HepG2 (cell line): Measurements from ENCODE around the gene LIMD2. TPM values are rescaled to one million over a fixed set of nuclear protein-coding genes. Genes with fewer than 3 reads are reported as not detected.

Experiments
- BCL6 ChIP-seq: IDR thresholded peaks from 2 replicates; pipeline ENCODE4 v1.6.1; 2016; ENCODE audit warnings: missing genetic modification reagents, missing compliant biosample characterization
- CHCHD3 ChIP-seq: sonication (generic); formaldehyde crosslinking; IDR thresholded peaks from 2 replicates; pipeline ENCODE4 v1.8.0; 2022; ENCODE audit warnings: mild to moderate bottlenecking, missing genetic modification reagents, moderate library complexity
- IRX3 ChIP-seq: sonication (generic); formaldehyde crosslinking; IDR thresholded peaks from 2 replicates; pipeline ENCODE4 v1.8.1; 2023; ENCODE audit warnings: mild to moderate bottlenecking, low read depth, missing genetic modification reagents, borderline replicate concordance
- MAZ ChIP-seq, 2 experiments: sonication (generic) in 1 of 2; formaldehyde crosslinking in 1 of 2; IDR thresholded peaks; 2 replicates each; pipeline versions ENCODE4 v1.5.0 to v1.6.1; 2012 to 2020; ENCODE audit warnings: low read depth in 2 of 2, mild to moderate bottlenecking in 2 of 2, borderline replicate concordance in 1 of 2, improper control_type of control experiment in 1 of 2, low read length in 1 of 2, missing genetic modification reagents in 1 of 2, moderate library complexity in 1 of 2
- PCBP2 ChIP-seq: fragments of 200-400 bp; formaldehyde crosslinking; optimal IDR thresholded peaks from 2 replicates; pipeline ENCODE3; 2018; ENCODE audit warnings: low read length, low read depth; ENCODE audit not compliant: poor library complexity, severe bottlenecking
- TBL1XR1 ChIP-seq: fragments of 150-350 bp; IDR thresholded peaks from 2 replicates; pipeline ENCODE4 v1.6.1; 2014; ENCODE audit warnings: borderline replicate concordance, low read length; ENCODE audit not compliant: partially characterized antibody
- ZBTB49 ChIP-seq: sonication (generic); formaldehyde crosslinking; IDR thresholded peaks from 2 replicates; pipeline ENCODE4 v1.4.0; 2020; ENCODE audit warnings: missing genetic modification reagents, borderline replicate concordance
- ZNF20 ChIP-seq: sonication (generic); formaldehyde crosslinking; IDR thresholded peaks from 2 replicates; pipeline ENCODE4 v1.4.0; 2020; ENCODE audit warnings: mild to moderate bottlenecking, moderate library complexity, missing genetic modification reagents
- ZNF556 ChIP-seq: sonication (generic); formaldehyde crosslinking; IDR thresholded peaks from 2 replicates; pipeline ENCODE4 v1.4.0; 2020; ENCODE audit warnings: mild to moderate bottlenecking, missing genetic modification reagents, borderline replicate concordance
- ZNF772 ChIP-seq: sonication (generic); formaldehyde crosslinking; IDR thresholded peaks from 2 replicates; pipeline ENCODE4 v1.5.0; 2020; ENCODE audit warnings: mild to moderate bottlenecking, missing genetic modification reagents
- polyA plus RNA-seq, 8 experiments: library from polyadenylated mRNA; depleted of rRNA in 3 of 8; stranded (reverse) in 7 of 8; unstranded in 1 of 8; fragments of >200 nt; fragmentation: Illumina TruSeq in 4 of 8; extraction: Trizol in 4 of 8; gene quantifications; 2 replicates each; pipeline versions ENCODE4 v1.2.1 to v1.2.3, GENCODE V29; 2011 to 2016; ENCODE audit warnings: low read depth in 4 of 8, missing spikeins in 1 of 8, mixed read lengths in 1 of 8; ENCODE audit not compliant: insufficient read depth in 1 of 8
- total RNA-seq, 5 experiments: library from RNA; depleted of rRNA; stranded (reverse); fragments of >200 nt; fragmentation: Illumina TruSeq; extraction: Trizol; gene quantifications; 2 replicates each; pipeline ENCODE4 v1.2.3, GENCODE V29; 2016; ENCODE audit warnings: low read depth in 1 of 5
- TF ChIP-seq, protein P1 (sequence below): sonication (generic); formaldehyde crosslinking; IDR thresholded peaks from 2 replicates; pipeline ENCODE4 v1.4.0; 2020; ENCODE audit warnings: missing genetic modification reagents, borderline replicate concordance
- TF ChIP-seq, protein P2 (sequence below): IDR thresholded peaks from 2 replicates; pipeline ENCODE4 v1.6.1; 2012; ENCODE audit warnings: low read length, improper control_type of control experiment
- TF ChIP-seq, protein P3 (sequence below): sonication (generic); formaldehyde crosslinking; IDR thresholded peaks from 2 replicates; pipeline ENCODE4 v1.4.0; 2020; ENCODE audit warnings: missing genetic modification reagents
- TF ChIP-seq, protein P4 (sequence below): sonication (generic); formaldehyde crosslinking; IDR thresholded peaks from 2 replicates; pipeline ENCODE4 v1.5.0; 2020; ENCODE audit warnings: mild to moderate bottlenecking, missing genetic modification reagents

The LIMD2 gene
- total and polyA plus RNA-seq, 2 of the 13 experiments (the other 11 are each of a cell fraction or from before 2014, with no cell fraction given) = 9.0 to 20.8 TPM

- TF ChIP-seq, protein P1, sequence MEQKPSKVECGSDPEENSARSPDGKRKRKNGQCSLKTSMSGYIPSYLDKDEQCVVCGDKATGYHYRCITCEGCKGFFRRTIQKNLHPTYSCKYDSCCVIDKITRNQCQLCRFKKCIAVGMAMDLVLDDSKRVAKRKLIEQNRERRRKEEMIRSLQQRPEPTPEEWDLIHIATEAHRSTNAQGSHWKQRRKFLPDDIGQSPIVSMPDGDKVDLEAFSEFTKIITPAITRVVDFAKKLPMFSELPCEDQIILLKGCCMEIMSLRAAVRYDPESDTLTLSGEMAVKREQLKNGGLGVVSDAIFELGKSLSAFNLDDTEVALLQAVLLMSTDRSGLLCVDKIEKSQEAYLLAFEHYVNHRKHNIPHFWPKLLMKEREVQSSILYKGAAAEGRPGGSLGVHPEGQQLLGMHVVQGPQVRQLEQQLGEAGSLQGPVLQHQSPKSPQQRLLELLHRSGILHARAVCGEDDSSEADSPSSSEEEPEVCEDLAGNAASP (CRISPR knock-in tag) = no peak
- peak; percentile 95 for TF ChIP-seq MAZ (IDR thresholded peaks at IDR 0.05; ENCODE audit: borderline replicate concordance, low read depth, low read length)
- TF ChIP-seq MAZ (CRISPR knock-in tag; IDR thresholded peaks at IDR 0.05; ENCODE audit: low read depth) = peak; percentile 97
- peak; percentile 79 for TF ChIP-seq ZNF772
- no peak for TF ChIP-seq ZBTB49 (CRISPR knock-in tag)
- no peak for TF ChIP-seq TBL1XR1
- TF ChIP-seq CHCHD3 = peak; percentile 73
- TF ChIP-seq ZNF20 = peak; percentile 96; the same call in 1 of the 2 replicates
- peak; percentile 92; the same call in 1 of the 2 replicates for TF ChIP-seq IRX3 (CRISPR knock-in tag)
- TF ChIP-seq, protein P2, sequence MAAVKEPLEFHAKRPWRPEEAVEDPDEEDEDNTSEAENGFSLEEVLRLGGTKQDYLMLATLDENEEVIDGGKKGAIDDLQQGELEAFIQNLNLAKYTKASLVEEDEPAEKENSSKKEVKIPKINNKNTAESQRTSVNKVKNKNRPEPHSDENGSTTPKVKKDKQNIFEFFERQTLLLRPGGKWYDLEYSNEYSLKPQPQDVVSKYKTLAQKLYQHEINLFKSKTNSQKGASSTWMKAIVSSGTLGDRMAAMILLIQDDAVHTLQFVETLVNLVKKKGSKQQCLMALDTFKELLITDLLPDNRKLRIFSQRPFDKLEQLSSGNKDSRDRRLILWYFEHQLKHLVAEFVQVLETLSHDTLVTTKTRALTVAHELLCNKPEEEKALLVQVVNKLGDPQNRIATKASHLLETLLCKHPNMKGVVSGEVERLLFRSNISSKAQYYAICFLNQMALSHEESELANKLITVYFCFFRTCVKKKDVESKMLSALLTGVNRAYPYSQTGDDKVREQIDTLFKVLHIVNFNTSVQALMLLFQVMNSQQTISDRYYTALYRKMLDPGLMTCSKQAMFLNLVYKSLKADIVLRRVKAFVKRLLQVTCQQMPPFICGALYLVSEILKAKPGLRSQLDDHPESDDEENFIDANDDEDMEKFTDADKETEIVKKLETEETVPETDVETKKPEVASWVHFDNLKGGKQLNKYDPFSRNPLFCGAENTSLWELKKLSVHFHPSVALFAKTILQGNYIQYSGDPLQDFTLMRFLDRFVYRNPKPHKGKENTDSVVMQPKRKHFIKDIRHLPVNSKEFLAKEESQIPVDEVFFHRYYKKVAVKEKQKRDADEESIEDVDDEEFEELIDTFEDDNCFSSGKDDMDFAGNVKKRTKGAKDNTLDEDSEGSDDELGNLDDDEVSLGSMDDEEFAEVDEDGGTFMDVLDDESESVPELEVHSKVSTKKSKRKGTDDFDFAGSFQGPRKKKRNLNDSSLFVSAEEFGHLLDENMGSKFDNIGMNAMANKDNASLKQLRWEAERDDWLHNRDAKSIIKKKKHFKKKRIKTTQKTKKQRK = no peak
- TF ChIP-seq PCBP2 = no peak
- TF ChIP-seq, protein P3, sequence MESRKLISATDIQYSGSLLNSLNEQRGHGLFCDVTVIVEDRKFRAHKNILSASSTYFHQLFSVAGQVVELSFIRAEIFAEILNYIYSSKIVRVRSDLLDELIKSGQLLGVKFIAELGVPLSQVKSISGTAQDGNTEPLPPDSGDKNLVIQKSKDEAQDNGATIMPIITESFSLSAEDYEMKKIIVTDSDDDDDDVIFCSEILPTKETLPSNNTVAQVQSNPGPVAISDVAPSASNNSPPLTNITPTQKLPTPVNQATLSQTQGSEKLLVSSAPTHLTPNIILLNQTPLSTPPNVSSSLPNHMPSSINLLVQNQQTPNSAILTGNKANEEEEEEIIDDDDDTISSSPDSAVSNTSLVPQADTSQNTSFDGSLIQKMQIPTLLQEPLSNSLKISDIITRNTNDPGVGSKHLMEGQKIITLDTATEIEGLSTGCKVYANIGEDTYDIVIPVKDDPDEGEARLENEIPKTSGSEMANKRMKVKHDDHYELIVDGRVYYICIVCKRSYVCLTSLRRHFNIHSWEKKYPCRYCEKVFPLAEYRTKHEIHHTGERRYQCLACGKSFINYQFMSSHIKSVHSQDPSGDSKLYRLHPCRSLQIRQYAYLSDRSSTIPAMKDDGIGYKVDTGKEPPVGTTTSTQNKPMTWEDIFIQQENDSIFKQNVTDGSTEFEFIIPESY (CRISPR knock-in tag) = 0 out of 2 replicates have a peak, but pooled peaks have one; percentile 11
- TF ChIP-seq ZNF556 (CRISPR knock-in tag) = peak; percentile 23; the same call in 1 of the 2 replicates
- TF ChIP-seq BCL6 = peak; percentile 38; the same call in 1 of the 2 replicates
- TF ChIP-seq, protein P4, sequence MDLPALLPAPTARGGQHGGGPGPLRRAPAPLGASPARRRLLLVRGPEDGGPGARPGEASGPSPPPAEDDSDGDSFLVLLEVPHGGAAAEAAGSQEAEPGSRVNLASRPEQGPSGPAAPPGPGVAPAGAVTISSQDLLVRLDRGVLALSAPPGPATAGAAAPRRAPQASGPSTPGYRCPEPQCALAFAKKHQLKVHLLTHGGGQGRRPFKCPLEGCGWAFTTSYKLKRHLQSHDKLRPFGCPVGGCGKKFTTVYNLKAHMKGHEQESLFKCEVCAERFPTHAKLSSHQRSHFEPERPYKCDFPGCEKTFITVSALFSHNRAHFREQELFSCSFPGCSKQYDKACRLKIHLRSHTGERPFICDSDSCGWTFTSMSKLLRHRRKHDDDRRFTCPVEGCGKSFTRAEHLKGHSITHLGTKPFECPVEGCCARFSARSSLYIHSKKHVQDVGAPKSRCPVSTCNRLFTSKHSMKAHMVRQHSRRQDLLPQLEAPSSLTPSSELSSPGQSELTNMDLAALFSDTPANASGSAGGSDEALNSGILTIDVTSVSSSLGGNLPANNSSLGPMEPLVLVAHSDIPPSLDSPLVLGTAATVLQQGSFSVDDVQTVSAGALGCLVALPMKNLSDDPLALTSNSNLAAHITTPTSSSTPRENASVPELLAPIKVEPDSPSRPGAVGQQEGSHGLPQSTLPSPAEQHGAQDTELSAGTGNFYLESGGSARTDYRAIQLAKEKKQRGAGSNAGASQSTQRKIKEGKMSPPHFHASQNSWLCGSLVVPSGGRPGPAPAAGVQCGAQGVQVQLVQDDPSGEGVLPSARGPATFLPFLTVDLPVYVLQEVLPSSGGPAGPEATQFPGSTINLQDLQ = peak; percentile 76; the same call in 1 of the 2 replicates
These were observed 41.7 kb upstream of the LIMD2 start, which contains the start of gene STRADA (continued) for GRCh38 chr17:63741408-63742173.
